HG02642 (cell line): ENCODE data around the gene IRF4.
"Not testable (repeated sequence)": the region's sequence is repeated elsewhere in the genome, so short reads cannot be mapped to it uniquely, and the experiment has no call there.

Source experiments
- ATAC-seq: cut with Tn5 transposase; IDR thresholded peaks from one replicate; pipeline ENCODE4 v1.9.1; 2021; ENCODE audit warnings: mild to moderate bottlenecking; ENCODE audit not compliant: unreplicated experiment, poor library complexity

IRF4 gene

GRCh38 chr6:411402-412145, 20.0 kb downstream of the IRF4 start:
- no peak for ATAC-seq

GRCh38 chr6:412146-412886, 20.8 kb downstream of the IRF4 start:
- ATAC-seq = no peak

DNA sequence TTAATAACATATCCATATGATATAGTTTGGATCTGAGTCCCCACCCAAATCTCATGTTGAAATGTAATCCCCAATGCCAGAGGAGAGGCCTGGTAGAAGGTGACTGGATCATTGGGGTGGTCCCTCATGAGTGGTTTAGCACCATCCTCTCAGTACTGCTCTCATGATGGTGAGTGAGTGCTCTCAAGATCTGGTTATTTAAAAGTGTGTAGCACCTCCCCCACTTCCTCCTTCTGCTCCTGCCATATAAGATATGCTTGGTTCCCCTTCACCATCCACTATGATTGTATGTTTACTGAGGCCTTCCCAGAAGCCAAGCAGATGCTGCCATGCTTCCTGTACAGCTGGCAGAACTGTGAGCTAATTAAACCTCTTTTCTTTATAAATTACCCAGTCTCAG, 22.9 kb downstream of the IRF4 start:
- ATAC-seq = no peak

- no peak for ATAC-seq
Observed at GRCh38 chr6:415087-415486, 23.5 kb downstream of the IRF4 start.

GRCh38 chr6:421211-421610, 29.7 kb downstream of the IRF4 start:
- ATAC-seq = no peak

GRCh38 chr6:422433-423054, 31.0 kb downstream of the IRF4 start:
- peak; percentile 64 for ATAC-seq

GRCh38 chr6:423055-423798, 31.7 kb downstream of the IRF4 start:
- no peak for ATAC-seq

GRCh38 chr6:423799-424345, 32.3 kb downstream of the IRF4 start:
- no peak for ATAC-seq

DNA sequence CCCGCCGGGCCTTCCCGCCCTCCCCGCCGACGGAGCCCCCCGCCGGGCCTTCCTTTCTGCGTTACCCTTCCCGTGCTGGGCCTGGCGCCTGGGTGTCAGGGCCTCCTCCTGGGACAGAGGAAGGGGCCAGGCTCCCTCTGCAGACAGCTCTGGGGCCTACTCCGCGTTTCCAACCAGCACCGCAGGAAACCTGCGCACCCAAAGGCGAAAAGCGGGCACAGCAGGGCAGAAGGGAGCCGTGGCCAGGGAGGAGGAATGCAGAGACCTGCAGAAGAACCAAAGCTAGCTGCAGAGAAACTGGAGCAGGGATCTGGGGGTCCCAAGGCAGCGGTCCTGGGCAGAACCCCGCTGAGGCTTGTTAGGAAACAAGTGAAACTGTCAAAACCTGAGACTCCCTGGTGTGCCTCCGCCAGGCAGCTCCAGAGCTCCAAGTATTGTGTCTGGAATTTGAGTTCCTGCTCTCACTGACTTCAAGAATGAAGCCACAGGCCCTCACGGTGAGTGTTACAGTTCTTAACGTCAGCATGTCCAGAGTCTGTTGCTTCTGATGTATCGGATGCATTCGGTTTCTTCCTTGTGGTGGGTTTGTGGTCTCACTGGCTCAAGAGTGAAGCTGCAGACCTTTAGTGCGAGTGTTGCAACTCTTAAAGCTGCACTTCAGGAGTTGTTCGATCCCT, 33.3 kb downstream of the IRF4 start:
- ATAC-seq = no peak

DNA sequence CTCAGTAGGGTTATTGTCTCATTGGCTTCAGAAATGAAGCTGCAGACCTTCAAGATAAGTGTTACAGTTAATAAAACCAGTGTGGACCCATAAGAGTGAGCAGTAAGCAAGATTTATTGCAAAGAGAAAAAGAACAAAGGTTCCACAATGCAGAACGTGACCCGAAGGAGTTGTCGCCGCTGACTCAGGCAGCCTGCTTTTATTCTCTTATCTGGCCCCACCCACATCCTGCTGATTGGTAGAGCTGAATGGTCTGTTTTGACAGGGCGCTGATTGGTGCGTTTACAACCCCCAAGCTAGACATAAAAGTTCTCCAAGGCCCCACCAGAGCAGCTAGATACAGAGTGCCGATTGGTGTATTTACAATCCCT, 33.9 kb downstream of the IRF4 start:
- ATAC-seq = not testable (repeated sequence)

DNA sequence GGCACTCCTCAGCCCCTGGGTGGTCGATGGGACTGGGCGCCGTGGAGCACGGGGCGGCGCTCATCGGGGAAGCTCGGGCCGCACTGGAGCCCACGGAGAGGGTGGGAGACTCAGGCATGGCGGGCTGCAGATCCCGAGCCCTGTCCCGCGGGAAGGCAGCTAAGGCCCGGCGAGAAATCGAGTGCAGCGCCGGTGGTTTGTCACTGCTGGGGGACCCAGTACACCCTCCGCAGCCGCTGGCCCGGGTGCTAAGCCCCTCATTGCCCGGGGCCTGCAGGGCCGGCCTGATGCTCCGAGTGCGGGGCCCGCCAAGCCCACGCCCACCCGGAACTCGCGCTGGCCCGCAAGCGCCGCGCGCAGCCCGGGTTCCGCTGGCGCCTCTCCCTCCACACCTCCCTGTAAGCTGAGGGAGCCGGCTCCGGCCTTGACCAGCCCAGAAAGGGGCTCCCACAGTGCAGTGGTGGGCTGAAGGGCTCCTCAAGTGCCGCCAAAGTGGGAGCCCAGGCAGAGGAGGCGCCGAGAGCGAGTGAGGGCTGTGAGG, 34.7 kb downstream of the IRF4 start:
- ATAC-seq = not testable (repeated sequence)

- no peak for ATAC-seq
Observed at GRCh38 chr6:428047-428603, 36.6 kb downstream of the IRF4 start.

- no peak for ATAC-seq
Observed at GRCh38 chr6:429515-430121, 38.1 kb downstream of the IRF4 start.

- no peak for ATAC-seq
Observed at GRCh38 chr6:431504-431903, 40.0 kb downstream of the IRF4 start.

DNA sequence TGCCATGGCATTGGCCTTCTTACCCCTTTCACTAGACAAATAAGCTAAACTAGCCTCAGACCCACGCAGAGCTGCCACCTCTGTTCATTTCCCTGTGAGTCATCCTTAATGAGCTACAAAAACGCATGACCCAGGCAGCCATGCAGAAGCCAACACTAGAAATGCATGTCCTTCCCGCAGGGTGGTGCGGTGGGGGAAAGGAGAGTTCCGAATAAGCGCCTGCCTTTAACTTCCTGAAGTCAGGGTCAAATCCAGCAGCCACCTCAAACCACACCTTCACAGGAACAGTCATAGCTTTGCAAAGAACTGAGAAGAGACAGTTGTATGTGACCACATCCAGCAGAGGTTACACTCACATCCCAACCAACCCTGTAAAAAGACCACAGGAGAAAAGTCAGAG, 40.4 kb downstream of the IRF4 start:
- no peak for ATAC-seq

- no peak for ATAC-seq
Observed at GRCh38 chr6:434051-434705, 42.6 kb downstream of the IRF4 start.

DNA sequence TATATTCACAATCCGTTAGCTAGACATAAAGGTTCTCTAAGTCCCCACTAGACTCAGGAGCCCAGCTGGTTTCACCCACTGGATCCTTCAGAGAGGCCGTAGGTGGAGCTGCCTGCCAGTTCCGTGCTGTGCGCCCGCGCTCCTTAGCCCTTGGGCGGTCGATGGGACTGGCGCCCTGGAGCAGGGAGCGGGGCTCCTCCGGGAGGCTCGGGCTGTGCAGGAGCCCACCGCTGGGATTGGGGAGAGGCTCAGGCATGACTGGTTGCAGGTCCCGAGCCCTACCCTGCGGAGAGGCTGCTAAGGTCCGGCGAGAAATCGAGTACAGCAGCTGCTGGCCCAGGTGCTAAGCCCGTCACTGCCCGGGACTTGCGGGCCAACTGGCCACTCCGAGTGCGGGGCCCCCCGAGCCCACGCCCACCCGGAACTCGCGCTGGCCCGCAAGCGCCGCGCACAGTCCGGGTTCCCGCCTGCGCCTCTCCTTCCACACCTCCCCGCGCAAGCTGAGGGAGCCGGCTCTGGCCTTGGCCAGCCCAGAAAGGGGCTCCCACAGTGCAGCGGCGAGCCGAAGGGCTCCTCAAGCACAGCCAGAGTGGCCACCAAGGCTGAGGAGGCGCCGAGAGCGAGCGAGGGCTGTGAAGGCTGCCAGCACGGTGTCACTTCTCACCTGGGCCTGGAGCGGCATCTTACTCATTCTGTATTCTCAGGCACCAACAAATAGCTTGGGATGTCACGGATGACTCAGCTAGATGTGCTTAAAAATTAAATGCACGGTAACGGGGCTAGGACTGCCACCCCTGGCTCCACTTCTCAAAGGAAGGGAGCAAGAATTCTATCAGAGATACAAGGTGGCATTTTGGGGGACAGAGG, 44.1 kb downstream of the IRF4 start:
- ATAC-seq = no peak
